ENCODE data around the gene COQ5. TPM values are rescaled to one million over a fixed set of nuclear protein-coding genes. Genes with fewer than 3 reads are reported as not detected.

Gene COQ5
- total RNA-seq, 1 experiment from 2014 or later: 34.1 TPM

GRCh38 chr12:120571299-120571698, 42.3 kb upstream of the COQ5 start:
- intact Hi-C loops (cut with micrococcal nuclease): no loop called here
- H3K9me3 ChIP-seq (ENCODE audit: control insufficient read depth in 1 of 2, insufficient read depth in 1 of 2, low read depth in 1 of 2, low read length in 2 of 2): no peaks in the 10 kb centered on the region
- no peak for ATAC-seq
- peaks cover 36 to 49% of the 10 kb centered on the region in 2 experiments for H3K36me3 ChIP-seq (ENCODE audit: control insufficient read depth in 1 of 2, insufficient read depth in 2 of 2, low read length in 2 of 2)
- DNase-seq (ENCODE audit: low read depth, low spot score): no peak
- peaks cover 11% of the 10 kb centered on the region; the same call in 1 of the 2 replicates for H3K79me2 ChIP-seq (ENCODE audit: insufficient read depth, low read length)
- POLR2A ChIA-PET: interaction anchor here (1.3 kb wide), 1 partner anchor 10 kb away, joined by 6 read pairs; the partner anchor contains the start of gene POP5
- RAD21 ChIA-PET (ENCODE audit: low non-redundant PET in 1 of 2, low total read pairs in 2 of 2, uncharacterized antibody in 2 of 2, unreplicated experiment in 2 of 2): no interaction called here
- no peak for TF ChIP-seq SIN3A (IDR thresholded peaks at IDR 0.05; ENCODE audit: low read depth)
- TF ChIP-seq YY1 (IDR thresholded peaks at IDR 0.05; ENCODE audit: extremely low read depth, insufficient replicate concordance, low read depth, low read length): no peak
- TF ChIP-seq CBX3 (IDR thresholded peaks at IDR 0.05; ENCODE audit: low read depth): no peak
- no peak for TF ChIP-seq CEBPB (IDR thresholded peaks at IDR 0.05; ENCODE audit: low read depth)
- no peak for TF ChIP-seq EZH2 (IDR thresholded peaks at IDR 0.05)
- TF ChIP-seq TCF7L2 (IDR thresholded peaks at IDR 0.05; ENCODE audit: borderline replicate concordance, extremely low read depth, insufficient read depth, insufficient read length): no peak
- no peak for TF ChIP-seq RAD21 (IDR thresholded peaks at IDR 0.05; ENCODE audit: low read depth)
- TF ChIP-seq POLR2A (IDR thresholded peaks at IDR 0.05; ENCODE audit: borderline replicate concordance, extremely low read depth, insufficient read depth, insufficient read length): no peak
- no peak for TF ChIP-seq ZNF274 (IDR thresholded peaks at IDR 0.05; ENCODE audit: low read depth, low read length)
- TF ChIP-seq SP1 (IDR thresholded peaks at IDR 0.05; ENCODE audit: low read depth): no peak
- no peak for TF ChIP-seq ATF3 (IDR thresholded peaks at IDR 0.05)
- no peak for TF ChIP-seq SRF (IDR thresholded peaks at IDR 0.05; ENCODE audit: low read depth)
- TF ChIP-seq EZH2phosphoT487 (IDR thresholded peaks at IDR 0.05; ENCODE audit: borderline replicate concordance): no peak
- TF ChIP-seq, protein P1, sequence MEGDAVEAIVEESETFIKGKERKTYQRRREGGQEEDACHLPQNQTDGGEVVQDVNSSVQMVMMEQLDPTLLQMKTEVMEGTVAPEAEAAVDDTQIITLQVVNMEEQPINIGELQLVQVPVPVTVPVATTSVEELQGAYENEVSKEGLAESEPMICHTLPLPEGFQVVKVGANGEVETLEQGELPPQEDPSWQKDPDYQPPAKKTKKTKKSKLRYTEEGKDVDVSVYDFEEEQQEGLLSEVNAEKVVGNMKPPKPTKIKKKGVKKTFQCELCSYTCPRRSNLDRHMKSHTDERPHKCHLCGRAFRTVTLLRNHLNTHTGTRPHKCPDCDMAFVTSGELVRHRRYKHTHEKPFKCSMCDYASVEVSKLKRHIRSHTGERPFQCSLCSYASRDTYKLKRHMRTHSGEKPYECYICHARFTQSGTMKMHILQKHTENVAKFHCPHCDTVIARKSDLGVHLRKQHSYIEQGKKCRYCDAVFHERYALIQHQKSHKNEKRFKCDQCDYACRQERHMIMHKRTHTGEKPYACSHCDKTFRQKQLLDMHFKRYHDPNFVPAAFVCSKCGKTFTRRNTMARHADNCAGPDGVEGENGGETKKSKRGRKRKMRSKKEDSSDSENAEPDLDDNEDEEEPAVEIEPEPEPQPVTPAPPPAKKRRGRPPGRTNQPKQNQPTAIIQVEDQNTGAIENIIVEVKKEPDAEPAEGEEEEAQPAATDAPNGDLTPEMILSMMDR (IDR thresholded peaks at IDR 0.05 in 2 of 3, conservative IDR thresholded peaks at IDR 0.05 in 1 of 3; ENCODE audit: borderline replicate concordance in 1 of 3, insufficient read depth in 1 of 3, low read depth in 2 of 3, low read length in 2 of 3): no peak
- TF ChIP-seq, protein P2, sequence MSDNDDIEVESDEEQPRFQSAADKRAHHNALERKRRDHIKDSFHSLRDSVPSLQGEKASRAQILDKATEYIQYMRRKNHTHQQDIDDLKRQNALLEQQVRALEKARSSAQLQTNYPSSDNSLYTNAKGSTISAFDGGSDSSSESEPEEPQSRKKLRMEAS (IDR thresholded peaks at IDR 0.05): no peak
- TF ChIP-seq, protein P3, sequence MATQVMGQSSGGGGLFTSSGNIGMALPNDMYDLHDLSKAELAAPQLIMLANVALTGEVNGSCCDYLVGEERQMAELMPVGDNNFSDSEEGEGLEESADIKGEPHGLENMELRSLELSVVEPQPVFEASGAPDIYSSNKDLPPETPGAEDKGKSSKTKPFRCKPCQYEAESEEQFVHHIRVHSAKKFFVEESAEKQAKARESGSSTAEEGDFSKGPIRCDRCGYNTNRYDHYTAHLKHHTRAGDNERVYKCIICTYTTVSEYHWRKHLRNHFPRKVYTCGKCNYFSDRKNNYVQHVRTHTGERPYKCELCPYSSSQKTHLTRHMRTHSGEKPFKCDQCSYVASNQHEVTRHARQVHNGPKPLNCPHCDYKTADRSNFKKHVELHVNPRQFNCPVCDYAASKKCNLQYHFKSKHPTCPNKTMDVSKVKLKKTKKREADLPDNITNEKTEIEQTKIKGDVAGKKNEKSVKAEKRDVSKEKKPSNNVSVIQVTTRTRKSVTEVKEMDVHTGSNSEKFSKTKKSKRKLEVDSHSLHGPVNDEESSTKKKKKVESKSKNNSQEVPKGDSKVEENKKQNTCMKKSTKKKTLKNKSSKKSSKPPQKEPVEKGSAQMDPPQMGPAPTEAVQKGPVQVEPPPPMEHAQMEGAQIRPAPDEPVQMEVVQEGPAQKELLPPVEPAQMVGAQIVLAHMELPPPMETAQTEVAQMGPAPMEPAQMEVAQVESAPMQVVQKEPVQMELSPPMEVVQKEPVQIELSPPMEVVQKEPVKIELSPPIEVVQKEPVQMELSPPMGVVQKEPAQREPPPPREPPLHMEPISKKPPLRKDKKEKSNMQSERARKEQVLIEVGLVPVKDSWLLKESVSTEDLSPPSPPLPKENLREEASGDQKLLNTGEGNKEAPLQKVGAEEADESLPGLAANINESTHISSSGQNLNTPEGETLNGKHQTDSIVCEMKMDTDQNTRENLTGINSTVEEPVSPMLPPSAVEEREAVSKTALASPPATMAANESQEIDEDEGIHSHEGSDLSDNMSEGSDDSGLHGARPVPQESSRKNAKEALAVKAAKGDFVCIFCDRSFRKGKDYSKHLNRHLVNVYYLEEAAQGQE (IDR thresholded peaks at IDR 0.05; ENCODE audit: low read depth): no peak
- no peak for TF ChIP-seq JUND (IDR thresholded peaks at IDR 0.05)
- TF ChIP-seq ELF1 (IDR thresholded peaks at IDR 0.05; ENCODE audit: borderline replicate concordance, low read depth): no peak
- TF ChIP-seq POLR2AphosphoS5 (IDR thresholded peaks at IDR 0.05; ENCODE audit: low read depth, low read length): no peak
- TF ChIP-seq EGR1 (IDR thresholded peaks at IDR 0.05; ENCODE audit: low read depth): no peak
- no peak overlapping the region for H3K4me2 ChIP-seq (ENCODE audit: low read length)
- H3K9ac ChIP-seq (ENCODE audit: low read length): no peak overlapping the region
- H3K4me3 ChIP-seq (replicated peaks in 1 of 2; ENCODE audit: low read depth in 1 of 2, low read length in 2 of 2): no peak overlapping the region
- CTCF ChIA-PET: interaction anchor here (1.3 kb wide), 2 partner anchors 10 to 11 kb away, joined by 3 read pairs; partner anchors contain the start of gene POP5
- H3K9me2 ChIP-seq (ENCODE audit: insufficient read depth): no peaks in the 10 kb centered on the region
- no TSS peak for BruUV-seq (replicated peaks)
- no peak overlapping the region for H2AFZ ChIP-seq (ENCODE audit: low read depth, low read length, poor library complexity, severe bottlenecking)
- H3K27me3 ChIP-seq (ENCODE audit: insufficient read depth, low read length): no peaks in the 10 kb centered on the region
- H3K4me1 ChIP-seq (ENCODE audit: control insufficient read depth in 1 of 2, insufficient read depth in 2 of 2, low read length in 2 of 2): no peaks in the 10 kb centered on the region
- no peaks in the 10 kb centered on the region for H4K20me1 ChIP-seq (ENCODE audit: insufficient read depth)
- no peak overlapping the region for H3K27ac ChIP-seq (ENCODE audit: low read depth, low read length)
